ENCODE results near the gene DOK6. TPM values are rescaled to one million over a fixed set of nuclear protein-coding genes. Genes with fewer than 3 reads are reported as not detected.

Gene DOK6
- total RNA-seq: 10 to 100 TPM in 1 of 4 donors, under 1 TPM in 3; 0.34 to 10.8 (median 0.52) TPM

DNA sequence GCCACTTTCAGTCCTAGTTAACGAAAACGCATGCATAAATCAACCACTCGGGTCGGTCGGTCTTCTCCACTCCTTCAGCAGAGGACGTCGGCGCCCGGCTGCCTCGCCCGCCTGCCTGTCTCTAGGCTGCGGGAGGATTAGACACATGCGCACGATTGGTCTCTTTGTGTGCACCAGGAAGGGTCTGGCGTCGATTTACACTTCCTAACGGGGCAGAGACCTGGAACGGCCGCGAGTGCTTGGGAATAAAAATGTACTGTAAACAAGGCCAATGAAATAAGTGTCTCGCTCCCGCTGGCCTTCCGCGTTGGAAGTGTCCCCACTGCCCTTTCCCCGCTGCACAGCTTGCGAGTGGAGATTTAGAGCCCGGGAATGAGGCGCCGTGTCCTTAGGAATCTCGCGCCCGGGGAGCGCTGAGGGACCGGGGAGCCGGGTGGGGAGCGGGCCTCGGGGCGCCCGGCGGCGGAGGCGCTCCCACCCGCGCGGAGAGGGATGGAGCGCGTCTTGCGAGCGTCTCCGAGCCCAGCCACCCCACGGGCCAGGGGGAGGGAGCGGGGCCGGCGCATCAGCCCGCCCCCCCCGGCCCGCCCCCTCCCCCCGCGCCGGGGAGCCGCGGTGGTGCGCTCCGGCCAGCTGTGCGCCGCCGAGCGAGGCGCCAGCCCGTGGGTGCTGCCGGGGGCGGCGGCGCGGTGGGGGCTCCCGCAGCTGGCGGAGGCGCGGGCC is at the start of gene DOK6:
Gene DOK6 (plus strand): TSS at position 636 of the 723 bp plus-strand sequence.
- TF ChIP-seq, protein P1, sequence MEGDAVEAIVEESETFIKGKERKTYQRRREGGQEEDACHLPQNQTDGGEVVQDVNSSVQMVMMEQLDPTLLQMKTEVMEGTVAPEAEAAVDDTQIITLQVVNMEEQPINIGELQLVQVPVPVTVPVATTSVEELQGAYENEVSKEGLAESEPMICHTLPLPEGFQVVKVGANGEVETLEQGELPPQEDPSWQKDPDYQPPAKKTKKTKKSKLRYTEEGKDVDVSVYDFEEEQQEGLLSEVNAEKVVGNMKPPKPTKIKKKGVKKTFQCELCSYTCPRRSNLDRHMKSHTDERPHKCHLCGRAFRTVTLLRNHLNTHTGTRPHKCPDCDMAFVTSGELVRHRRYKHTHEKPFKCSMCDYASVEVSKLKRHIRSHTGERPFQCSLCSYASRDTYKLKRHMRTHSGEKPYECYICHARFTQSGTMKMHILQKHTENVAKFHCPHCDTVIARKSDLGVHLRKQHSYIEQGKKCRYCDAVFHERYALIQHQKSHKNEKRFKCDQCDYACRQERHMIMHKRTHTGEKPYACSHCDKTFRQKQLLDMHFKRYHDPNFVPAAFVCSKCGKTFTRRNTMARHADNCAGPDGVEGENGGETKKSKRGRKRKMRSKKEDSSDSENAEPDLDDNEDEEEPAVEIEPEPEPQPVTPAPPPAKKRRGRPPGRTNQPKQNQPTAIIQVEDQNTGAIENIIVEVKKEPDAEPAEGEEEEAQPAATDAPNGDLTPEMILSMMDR (IDR thresholded peaks at IDR 0.05; ENCODE audit: low read depth): no peak

DNA sequence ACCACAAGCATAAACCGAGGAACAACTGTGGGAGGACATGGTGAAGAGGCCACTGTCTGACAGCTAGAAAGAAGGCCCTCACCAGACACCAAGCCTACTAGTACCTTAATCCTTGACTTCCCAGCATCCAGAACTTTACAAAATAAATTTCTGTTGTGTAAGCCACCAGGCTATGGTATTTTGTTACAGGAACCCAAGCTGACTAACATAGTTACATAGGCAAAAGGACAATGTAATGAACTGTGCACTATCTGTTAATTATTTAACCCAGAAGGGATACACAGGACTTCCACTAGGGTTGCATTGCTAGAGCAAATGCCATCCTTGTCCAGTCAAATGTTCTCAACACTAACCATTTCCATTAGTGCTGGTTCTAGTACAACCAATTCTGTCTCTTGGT is 47.7 kb upstream of the DOK6 start:
- TF ChIP-seq, protein P1 (IDR thresholded peaks at IDR 0.05; ENCODE audit: low read depth): no peak

DNA sequence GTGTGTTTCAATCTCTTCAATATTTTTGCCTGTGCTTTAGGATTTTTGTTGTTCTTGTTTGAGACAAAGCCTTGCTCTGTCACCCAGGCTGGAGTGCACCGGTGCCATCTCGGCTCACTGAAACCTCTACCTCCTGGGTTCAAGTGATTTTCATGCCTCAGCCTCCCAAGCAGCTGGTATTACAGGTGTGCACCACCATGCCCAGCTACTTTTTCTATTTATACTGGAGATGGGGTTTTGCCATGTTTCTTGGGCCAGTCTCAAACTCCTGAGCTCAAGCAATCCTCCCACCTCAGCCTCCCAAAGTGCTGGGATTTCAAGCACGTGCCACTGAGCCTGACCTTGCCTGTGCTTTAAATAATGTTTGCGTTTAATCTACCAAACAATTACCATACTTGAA is 43.1 kb upstream of the DOK6 start:
- TF ChIP-seq, protein P1 (IDR thresholded peaks at IDR 0.05; ENCODE audit: low read depth): no peak

DNA sequence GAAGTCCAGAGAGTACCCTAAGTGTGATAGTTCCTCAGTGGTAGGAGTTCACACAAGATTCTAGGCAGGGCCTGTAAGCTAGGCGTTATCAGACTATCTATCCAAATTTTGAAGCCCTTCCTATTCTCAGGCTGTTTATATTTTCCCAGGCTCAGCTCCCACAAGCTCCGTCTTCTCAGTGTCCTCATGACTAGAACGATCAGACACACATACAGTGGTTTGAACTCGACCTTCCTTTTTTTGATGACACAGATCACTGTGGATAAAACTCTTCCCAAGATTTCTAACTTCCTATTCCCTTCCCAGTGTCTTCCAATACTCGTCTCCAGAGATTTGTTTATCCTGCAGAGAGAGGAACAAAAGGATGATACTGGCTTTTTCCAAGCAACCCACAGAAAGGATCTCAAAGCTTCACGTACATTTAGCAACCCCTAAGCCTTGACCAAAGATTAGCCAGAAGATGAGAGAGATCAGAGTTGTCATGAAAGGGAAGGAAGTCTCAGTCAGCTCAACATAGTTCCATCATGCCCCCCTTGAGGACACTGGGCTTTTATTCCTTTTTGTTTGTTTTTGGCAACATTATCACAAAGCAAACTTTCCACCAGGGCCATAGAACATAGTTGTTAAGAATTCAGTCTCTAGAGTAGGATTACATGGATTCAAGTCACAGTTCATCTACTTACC is 42.3 kb upstream of the DOK6 start:
- TF ChIP-seq, protein P1 (IDR thresholded peaks at IDR 0.05; ENCODE audit: low read depth): no peak

DNA sequence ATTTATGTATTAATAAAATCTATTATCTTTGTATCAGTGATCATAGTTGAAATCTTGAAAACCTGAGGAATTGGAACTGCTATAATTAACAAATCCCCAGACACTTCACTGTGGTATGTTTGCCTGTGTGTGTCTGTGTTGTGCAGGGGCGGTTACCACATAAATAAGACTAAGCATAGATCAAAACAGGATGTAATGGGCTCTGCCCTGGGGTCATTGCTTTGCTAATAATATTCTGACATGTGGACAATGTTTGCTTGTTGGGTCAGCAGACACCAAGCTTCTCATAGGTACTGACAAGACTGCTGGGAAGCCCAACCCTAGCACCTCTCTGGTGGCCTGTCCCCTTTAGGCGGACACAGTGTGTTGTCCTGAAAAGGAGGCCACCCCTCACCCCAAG is 35.8 kb upstream of the DOK6 start:
- TF ChIP-seq, protein P1 (IDR thresholded peaks at IDR 0.05; ENCODE audit: low read depth): no peak

DNA sequence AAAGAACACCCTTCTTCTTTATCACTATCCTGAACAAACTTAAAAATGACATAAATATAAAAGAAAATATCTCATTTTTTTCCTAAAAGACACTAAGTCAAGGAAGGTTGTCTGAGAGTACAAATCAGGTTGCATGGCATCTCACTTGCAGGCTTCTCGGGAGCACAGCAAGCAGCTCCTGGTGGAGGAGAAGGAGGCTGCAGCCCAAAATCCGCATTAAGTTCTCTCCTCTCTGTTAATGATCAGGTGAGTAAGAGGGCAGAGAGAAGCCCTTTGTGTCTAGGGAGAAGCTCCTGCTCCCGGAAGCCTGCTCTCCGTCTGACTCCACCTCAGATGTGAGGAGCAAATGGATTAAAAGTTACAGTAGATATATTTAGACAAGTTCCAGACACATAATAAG is 35.0 kb upstream of the DOK6 start:
- TF ChIP-seq, protein P1 (IDR thresholded peaks at IDR 0.05; ENCODE audit: low read depth): no peak

DNA sequence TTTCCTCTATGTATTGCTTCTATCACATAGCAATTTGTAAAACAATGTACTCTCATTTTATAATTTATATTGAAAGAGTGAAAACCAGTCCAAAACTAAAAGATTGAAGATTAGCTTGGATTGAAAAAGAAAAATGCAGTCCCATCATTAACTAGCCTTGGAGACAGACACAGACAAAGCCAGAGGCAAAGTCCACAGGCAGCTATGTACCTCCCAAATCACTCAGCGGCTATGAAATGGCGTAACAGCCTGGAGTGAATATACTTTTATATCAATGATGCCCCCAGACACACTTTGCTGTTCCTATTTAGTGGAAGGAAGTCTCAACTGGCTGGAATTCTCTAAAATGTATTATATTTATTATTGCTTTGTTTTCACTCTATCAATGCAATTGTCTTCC is 33.6 kb upstream of the DOK6 start:
- TF ChIP-seq, protein P1 (IDR thresholded peaks at IDR 0.05; ENCODE audit: low read depth): no peak
